HG02763 (cell line): Measurements from ENCODE around the gene ZIC5.

ENCODE experiments used
- ATAC-seq: cut with Tn5 transposase; IDR thresholded peaks from one replicate; pipeline ENCODE4 v1.9.1; 2021; ENCODE audit warnings: mild to moderate bottlenecking, moderate library complexity; ENCODE audit not compliant: unreplicated experiment

The ZIC5 gene

GRCh38 chr13:99971576-99972189 is at the start of gene ZIC5:
Gene ZIC5, minus strand, starts transcription at chr13:99971767. Its CDS starts 164 bp downstream, at chr13:99971603.
- no peak for ATAC-seq

- ATAC-seq: no peak
These were observed 48.3 kb upstream of the ZIC5 start for GRCh38 chr13:100019780-100020356.

GRCh38 chr13:100014621-100015020 is 43.1 kb upstream of the ZIC5 start:
- no peak for ATAC-seq

- ATAC-seq: no peak
These were observed 26.7 kb upstream of the ZIC5 start for GRCh38 chr13:99998261-99998660.

- no peak for ATAC-seq
These were observed 26.2 kb upstream of the ZIC5 start for GRCh38 chr13:99997702-99998214.

- ATAC-seq: no peak
These were observed 24.9 kb upstream of the ZIC5 start for GRCh38 chr13:99996381-99996973.

- no peak for ATAC-seq
These were observed 24.2 kb upstream of the ZIC5 start for GRCh38 chr13:99995589-99996380.

GRCh38 chr13:99995104-99995588 is 23.6 kb upstream of the ZIC5 start:
- ATAC-seq: no peak

GRCh38 chr13:99994638-99995020 is 23.1 kb upstream of the ZIC5 start:
- no peak for ATAC-seq

- ATAC-seq: no peak
These were observed 22.4 kb upstream of the ZIC5 start for GRCh38 chr13:99993660-99994637.

- ATAC-seq: no peak
These were observed 21.4 kb upstream of the ZIC5 start for GRCh38 chr13:99992949-99993351.

- ATAC-seq: no peak
These were observed 20.5 kb upstream of the ZIC5 start for GRCh38 chr13:99991828-99992775.

- no peak for ATAC-seq
These were observed 19.7 kb upstream of the ZIC5 start for GRCh38 chr13:99991013-99991827.

- no peak for ATAC-seq
These were observed 18.8 kb upstream of the ZIC5 start for GRCh38 chr13:99990126-99990977.

- ATAC-seq: no peak
These were observed 17.9 kb upstream of the ZIC5 start for GRCh38 chr13:99989276-99990125.

GRCh38 chr13:99988529-99989275 is 17.1 kb upstream of the ZIC5 start:
- ATAC-seq: no peak
